NCI-H1048 (cell line): Measurements from ENCODE around the gene SNPH.
A peak's percentile ranks its signal among the peaks of the same experiment; 100 is the strongest.
"Not testable (repeated sequence)": the region's sequence is repeated elsewhere in the genome, so short reads cannot be mapped to it uniquely, and the experiment has no call there.

Source experiments
- DNase-seq: peaks from one replicate; lab custom pipeline; 2025; lab: John Stamatoyannopoulos, UW

SNPH gene

GRCh38 chr20:1266167-1266973, at the start of gene SNPH:
Gene SNPH (plus strand): TSS chr20:1266294. CDS start chr20:1296240, 29,946 bp downstream.
- no peak for DNase-seq

GRCh38 chr20:1216527-1217427, 49.3 kb upstream of the SNPH start:
- DNase-seq, result not testable (repeated sequence)

GRCh38 chr20:1222750-1223149, 43.3 kb upstream of the SNPH start:
- DNase-seq, result not testable (repeated sequence)

GRCh38 chr20:1224205-1224890, 41.7 kb upstream of the SNPH start:
- no peak for DNase-seq

GRCh38 chr20:1225263-1225782, 40.8 kb upstream of the SNPH start:
- DNase-seq, result peak; percentile 73

GRCh38 chr20:1225783-1226654, 40.1 kb upstream of the SNPH start, which contains the start of gene RAD21L1:
Gene RAD21L1 (plus strand): TSS chr20:1226044. CDS start chr20:1228454, 2,410 bp downstream.
- DNase-seq, result peak; percentile 73

GRCh38 chr20:1229541-1229940, 36.6 kb upstream of the SNPH start:
- no peak for DNase-seq

GRCh38 chr20:1232286-1233111, 33.6 kb upstream of the SNPH start:
- DNase-seq, result no peak

- no peak for DNase-seq
Observed at GRCh38 chr20:1240549-1240948, 25.5 kb upstream of the SNPH start.

- no peak for DNase-seq
Observed at GRCh38 chr20:1241456-1241855, 24.6 kb upstream of the SNPH start.

- no peak for DNase-seq
Observed at GRCh38 chr20:1242099-1242498, 24.0 kb upstream of the SNPH start.

GRCh38 chr20:1242530-1242929, 23.6 kb upstream of the SNPH start:
- no peak for DNase-seq

GRCh38 chr20:1245578-1245977, 20.5 kb upstream of the SNPH start:
- no peak for DNase-seq

GRCh38 chr20:1247689-1248088, 18.4 kb upstream of the SNPH start:
- no peak for DNase-seq

- DNase-seq, result not testable (repeated sequence)
Observed at GRCh38 chr20:1250282-1250681, 15.8 kb upstream of the SNPH start.

- DNase-seq, result no peak
Observed at GRCh38 chr20:1252416-1252815, 13.7 kb upstream of the SNPH start.

- no peak for DNase-seq
Observed at GRCh38 chr20:1254254-1254653, 11.8 kb upstream of the SNPH start.

GRCh38 chr20:1255675-1256074, 10.4 kb upstream of the SNPH start:
- no peak for DNase-seq

GRCh38 chr20:1263853-1264252, 2.2 kb upstream of the SNPH start:
- DNase-seq, result no peak

- DNase-seq, result no peak
Observed at GRCh38 chr20:1264727-1265126, 1.4 kb upstream of the SNPH start.
